GM12865 (cell line): ENCODE data around the gene GMPPB.

ENCODE experiments used
- DNase-seq: peaks from one replicate; pipeline ENCODE4 v3.0.0; 2010; ENCODE audit warnings: low read depth
- H3K4me3 ChIP-seq: 2 replicates; pipeline ENCODE4 v1.5.1; 2011; ENCODE audit warnings: mild to moderate bottlenecking, low read depth, low read length, control low read depth
- TF ChIP-seq, protein P1 (sequence below): IDR thresholded peaks from 2 replicates; pipeline ENCODE4 v1.5.1; 2011; ENCODE audit warnings: low read length, control low read depth, low read depth, inconsistent platforms; ENCODE audit not compliant: insufficient read depth; ENCODE audit errors: missing control alignments

GMPPB gene

DNA sequence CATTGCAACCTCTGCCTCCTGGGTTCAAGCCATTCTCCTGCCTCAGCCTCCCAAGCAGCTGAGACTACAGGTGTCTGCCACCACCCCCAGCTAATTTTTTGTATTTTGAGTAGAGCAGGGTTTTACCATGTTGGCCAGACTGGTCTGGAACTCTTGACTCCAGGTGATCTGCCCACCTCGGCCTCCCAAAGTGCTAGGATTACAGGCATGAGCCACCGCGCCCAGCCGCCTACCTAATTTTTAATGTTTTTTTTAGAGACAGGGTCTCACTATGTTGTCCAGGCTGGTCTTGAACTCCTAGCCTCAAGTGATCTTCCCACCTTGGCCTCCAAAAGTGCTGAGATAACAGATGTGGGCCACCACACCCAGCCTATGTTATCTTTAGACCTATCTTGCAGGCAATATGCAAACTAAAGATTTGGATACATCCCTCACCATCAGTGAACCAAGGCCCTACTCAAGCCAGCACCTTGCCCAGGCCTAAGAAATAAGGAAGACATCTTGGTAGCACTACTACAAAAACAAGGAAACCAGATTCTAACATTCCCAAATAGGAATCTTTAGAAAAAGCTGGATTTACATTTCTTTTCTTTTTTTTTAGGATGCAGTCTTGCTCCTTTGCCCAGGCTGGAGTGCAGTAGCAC is 6.3 kb upstream of the GMPPB start:
- DNase-seq, result no peak
- TF ChIP-seq, protein P1, sequence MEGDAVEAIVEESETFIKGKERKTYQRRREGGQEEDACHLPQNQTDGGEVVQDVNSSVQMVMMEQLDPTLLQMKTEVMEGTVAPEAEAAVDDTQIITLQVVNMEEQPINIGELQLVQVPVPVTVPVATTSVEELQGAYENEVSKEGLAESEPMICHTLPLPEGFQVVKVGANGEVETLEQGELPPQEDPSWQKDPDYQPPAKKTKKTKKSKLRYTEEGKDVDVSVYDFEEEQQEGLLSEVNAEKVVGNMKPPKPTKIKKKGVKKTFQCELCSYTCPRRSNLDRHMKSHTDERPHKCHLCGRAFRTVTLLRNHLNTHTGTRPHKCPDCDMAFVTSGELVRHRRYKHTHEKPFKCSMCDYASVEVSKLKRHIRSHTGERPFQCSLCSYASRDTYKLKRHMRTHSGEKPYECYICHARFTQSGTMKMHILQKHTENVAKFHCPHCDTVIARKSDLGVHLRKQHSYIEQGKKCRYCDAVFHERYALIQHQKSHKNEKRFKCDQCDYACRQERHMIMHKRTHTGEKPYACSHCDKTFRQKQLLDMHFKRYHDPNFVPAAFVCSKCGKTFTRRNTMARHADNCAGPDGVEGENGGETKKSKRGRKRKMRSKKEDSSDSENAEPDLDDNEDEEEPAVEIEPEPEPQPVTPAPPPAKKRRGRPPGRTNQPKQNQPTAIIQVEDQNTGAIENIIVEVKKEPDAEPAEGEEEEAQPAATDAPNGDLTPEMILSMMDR, result no peak

DNA sequence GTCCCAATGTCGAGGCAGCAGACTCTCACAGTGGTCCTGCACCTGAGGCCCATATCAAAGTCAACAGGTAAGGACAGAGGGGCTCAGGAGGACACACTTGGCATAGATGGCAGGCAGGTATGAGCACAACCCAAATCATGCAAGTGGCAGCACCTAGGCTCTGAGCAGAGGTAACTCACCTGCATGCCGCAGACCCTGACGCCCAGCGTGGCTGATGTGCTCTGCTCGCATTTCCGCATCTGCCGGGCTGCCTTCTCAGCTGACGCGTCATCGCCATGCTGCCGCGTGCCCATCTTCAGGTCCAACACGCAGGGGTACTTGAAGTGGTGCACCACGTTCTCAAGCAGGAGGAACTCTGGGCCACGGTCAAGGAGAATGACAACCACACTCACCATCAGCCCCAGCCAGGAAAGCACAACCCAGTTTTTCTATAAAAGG is 4.2 kb upstream of the GMPPB start:
- TF ChIP-seq, protein P1, result no peak
- no peak for DNase-seq
- no peak overlapping the region for H3K4me3 ChIP-seq

More for the DNA sequence above, 6.3 kb upstream of the GMPPB start:
- H3K4me3 ChIP-seq, result no peak overlapping the region

DNA sequence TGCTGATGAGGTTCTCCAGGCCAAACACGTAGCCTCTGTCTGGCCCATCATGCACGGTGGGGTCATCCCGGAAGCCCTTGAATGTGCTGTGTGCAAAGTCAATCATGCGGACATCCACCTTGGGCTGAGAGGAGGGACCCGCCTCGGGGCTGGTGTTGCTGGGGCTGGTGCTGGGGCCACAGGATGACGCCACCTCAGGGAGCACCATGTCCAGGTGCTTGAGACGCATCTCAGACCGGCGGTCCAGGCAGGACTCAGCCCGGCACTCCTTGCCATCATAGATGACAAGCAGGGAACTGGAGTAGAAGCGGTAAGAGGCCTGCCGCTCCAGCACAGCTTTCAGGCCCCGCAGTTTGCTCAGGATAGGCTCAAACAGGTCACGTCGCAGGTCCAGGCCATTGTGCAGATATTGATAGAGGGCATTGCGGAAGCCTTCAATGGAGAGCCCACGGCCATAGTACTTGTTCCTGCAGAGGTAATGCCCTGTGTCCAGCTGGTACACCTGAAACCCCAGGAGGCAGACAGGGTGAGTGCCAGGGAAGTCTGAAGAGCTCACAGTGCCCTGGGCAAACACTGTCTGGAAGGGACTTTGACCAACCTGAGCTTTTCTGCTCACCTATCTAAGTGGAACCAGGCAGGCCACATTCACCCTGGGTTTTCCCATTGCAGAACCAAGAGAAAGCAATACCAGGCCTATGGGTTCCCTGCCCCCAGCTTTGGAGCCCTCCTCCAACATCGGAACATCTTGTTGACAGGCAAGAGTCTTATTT is 3.6 kb upstream of the GMPPB start:
- peak; percentile 49 for DNase-seq
- TF ChIP-seq, protein P1, result no peak

DNA sequence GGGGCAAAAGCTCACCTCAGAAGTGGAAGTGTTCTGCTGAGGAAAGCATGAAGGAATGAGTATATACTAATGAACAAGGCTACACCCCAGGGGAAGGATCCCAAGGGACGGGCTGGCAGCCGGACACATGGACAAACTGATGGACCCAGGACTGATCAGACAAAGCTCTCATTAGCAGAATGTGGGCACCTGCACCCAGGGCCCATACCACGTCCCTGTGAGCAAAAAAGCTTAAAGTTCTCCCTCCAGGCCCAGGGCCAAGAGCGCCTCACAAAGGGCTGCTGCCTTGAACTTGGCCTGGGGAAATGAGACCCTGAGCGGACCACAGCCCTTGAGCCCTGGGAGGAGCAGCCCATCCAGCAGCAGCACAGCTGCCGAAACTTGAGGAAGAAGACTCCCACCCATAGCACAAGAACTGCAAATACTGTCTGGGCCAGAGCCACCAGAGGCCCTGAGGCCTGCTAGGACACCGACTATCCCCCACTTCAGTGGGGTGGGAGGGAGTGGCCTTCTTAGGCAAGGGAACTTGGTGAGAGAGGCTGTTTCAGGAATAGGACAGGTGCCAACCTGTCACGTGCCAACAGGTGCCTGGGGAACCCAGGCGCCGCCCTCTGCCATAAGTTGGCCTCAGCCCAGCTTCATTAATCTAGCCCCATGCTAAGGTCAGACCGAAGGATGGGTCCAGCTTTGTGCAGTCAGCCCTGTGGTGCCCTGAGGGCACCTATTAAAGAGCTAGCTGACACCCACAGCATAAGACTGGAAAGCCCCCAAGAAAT is 2.3 kb upstream of the GMPPB start:
- TF ChIP-seq, protein P1, result no peak
- DNase-seq, result no peak
- H3K4me3 ChIP-seq, result no peak overlapping the region

More for the DNA sequence above, 3.6 kb upstream of the GMPPB start:
- no peak overlapping the region for H3K4me3 ChIP-seq

DNA sequence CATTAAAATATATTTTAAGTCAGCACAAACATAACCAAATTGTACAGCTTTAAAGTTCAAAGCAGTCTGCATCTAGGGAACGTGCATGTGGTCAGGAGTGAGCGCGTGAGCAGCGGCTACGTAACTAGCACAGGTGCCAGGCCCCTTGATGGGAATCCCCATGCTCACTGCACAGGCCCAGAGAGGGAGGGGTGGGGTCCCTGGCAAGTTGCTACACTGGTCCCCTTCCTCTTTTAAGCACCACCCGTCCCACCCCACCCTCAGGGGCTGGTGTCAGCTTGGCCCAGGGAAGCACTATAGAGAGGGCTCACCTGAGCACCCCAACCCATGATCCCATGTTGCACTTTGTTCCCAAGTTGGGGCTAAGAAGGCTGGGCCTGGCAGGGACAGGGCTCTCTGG is 835 bp upstream of the GMPPB start:
- H3K4me3 ChIP-seq, result peak overlapping the region; percentile 85
- DNase-seq, result peak; percentile 59
- TF ChIP-seq, protein P1, result no peak

DNA sequence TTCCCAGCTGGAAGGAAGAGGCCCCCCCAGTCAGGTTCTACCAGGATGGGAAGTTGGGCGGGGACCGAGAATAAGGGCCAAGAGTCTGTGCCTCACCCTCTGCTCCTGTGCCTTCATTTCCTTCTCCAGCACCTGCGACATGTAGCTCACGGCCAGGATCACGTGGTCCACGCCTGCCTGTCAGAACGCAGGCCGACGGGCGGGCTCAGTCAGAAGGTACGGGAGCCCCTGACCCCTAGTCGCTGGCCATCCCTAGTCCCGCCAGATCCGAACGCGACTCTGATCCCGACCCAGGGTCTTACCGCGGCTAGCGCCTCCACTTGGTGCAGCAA is 489 bp downstream of the GMPPB start:
- H3K4me3 ChIP-seq, result peak overlapping the region; percentile 87
- peak; percentile 83 for DNase-seq
- TF ChIP-seq, protein P1, result no peak
